Mucosa of descending colon (tissue), 3 donors: ENCODE results near the gene TXN. TPM values are rescaled to one million over a fixed set of nuclear protein-coding genes. Genes with fewer than 3 reads are reported as not detected.
A peak's percentile ranks its signal among the peaks of the same experiment; 100 is the strongest.
"Not testable (repeated sequence)": the region's sequence is repeated elsewhere in the genome, so short reads cannot be mapped to it uniquely, and the experiment has no call there.

ENCODE experiments used
- ATAC-seq: fragments of 200-7000 bp; cut with Tn5 transposase; one replicate; pipeline ENCODE4 v1.9.1; 2020; ENCODE audit warnings: mild to moderate bottlenecking, moderate library complexity
- DNase-seq, 3 donors: peaks; one replicate each; pipeline ENCODE4 v3.0.0-alpha.2; 2020
- H3K36me3 ChIP-seq: fragments of 200-600 bp; one replicate; pipeline ENCODE4 v1.8.0; 2021; ENCODE audit warnings: low read depth, mild to moderate bottlenecking
- H3K4me1 ChIP-seq: fragments of 200-600 bp; one replicate; pipeline ENCODE4 v1.8.0; 2021; ENCODE audit warnings: low read depth, mild to moderate bottlenecking
- H3K4me3 ChIP-seq: fragments of 200-600 bp; one replicate; pipeline ENCODE4 v1.8.0; 2021; ENCODE audit warnings: mild to moderate bottlenecking
- H3K9me3 ChIP-seq: fragments of 200-600 bp; one replicate; pipeline ENCODE4 v1.8.0; 2021; ENCODE audit warnings: mild to moderate bottlenecking
- intact Hi-C, 2 donors: fragments of 100-400 bp; cut with DNase I in 1 of 2; cut with micrococcal nuclease in 1 of 2; formaldehyde crosslinking; loops; one replicate each; pipeline versions ENCODE4 v1.11.0 to v1.11.1; 2022; cut with DNase I, micrococcal nuclease
- total RNA-seq, 3 donors: library from RNA; stranded (reverse); fragmentation: NEBNext Ultra II Directional in 2 of 3; extraction: Animal tissue kit (Norgen Biotek cat#: 25700) in 2 of 3; gene quantifications; one replicate each; pipeline versions ENCODE4 v1.2.1 to v1.2.4, GENCODE V29; 2021 to 2023
- TF ChIP-seq, protein P1 (sequence below): fragments of 200-600 bp; IDR thresholded peaks from one replicate; pipeline ENCODE4 v1.8.0; 2022; ENCODE audit warnings: antibody characterized with exemption, mild to moderate bottlenecking
- donor health status: DM: no; HTN: no; CAD: no; lungs with moderate emphysema.
- donor health status: DM: no; HTN: no; CAD: no.
- donor health status: DM: no; HTN: yes; CAD: no.

Gene TXN
- total RNA-seq, 3 donors from 2014 or later: 228 to 441 (median 422) TPM

DNA sequence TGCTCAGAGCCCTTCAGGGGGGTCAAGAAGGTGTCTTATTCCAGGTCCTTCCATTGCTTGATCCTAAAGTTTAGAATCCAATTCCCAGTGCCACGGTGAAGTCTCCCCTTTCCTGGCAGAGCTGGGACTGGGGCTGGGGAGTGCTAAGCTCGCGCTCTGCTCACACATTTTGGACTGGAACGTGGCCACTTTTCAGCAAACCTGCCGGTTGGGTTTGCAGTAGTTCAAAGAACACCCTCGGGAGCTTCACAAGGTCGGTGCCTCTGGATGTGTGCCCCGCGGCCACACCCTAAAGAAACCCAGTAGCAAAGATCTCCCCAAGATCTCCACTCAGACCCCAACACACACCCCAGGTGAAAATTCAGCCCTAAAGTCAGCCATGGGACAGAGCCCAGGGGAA is 48.3 kb downstream of the TXN start, which contains the start of gene C9orf152:
TSS of gene C9orf152 (minus strand) at position 129 of the 400 bp plus-strand sequence. CDS start 580 bp downstream, outside the sequence.
- H3K4me1 ChIP-seq: peaks cover 20% of the 10 kb centered on the region
- peak; percentile 42 for ATAC-seq
- no peaks in the 10 kb centered on the region for H3K36me3 ChIP-seq
- TF ChIP-seq, protein P1, sequence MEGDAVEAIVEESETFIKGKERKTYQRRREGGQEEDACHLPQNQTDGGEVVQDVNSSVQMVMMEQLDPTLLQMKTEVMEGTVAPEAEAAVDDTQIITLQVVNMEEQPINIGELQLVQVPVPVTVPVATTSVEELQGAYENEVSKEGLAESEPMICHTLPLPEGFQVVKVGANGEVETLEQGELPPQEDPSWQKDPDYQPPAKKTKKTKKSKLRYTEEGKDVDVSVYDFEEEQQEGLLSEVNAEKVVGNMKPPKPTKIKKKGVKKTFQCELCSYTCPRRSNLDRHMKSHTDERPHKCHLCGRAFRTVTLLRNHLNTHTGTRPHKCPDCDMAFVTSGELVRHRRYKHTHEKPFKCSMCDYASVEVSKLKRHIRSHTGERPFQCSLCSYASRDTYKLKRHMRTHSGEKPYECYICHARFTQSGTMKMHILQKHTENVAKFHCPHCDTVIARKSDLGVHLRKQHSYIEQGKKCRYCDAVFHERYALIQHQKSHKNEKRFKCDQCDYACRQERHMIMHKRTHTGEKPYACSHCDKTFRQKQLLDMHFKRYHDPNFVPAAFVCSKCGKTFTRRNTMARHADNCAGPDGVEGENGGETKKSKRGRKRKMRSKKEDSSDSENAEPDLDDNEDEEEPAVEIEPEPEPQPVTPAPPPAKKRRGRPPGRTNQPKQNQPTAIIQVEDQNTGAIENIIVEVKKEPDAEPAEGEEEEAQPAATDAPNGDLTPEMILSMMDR: no peak
- intact Hi-C loops: no loop called here
- DNase-seq: peak; percentile 60 to 76 (median 75)
- H3K9me3 ChIP-seq: no peaks in the 10 kb centered on the region
- H3K4me3 ChIP-seq: peak within 1 kb of the TSS; percentile 28

DNA sequence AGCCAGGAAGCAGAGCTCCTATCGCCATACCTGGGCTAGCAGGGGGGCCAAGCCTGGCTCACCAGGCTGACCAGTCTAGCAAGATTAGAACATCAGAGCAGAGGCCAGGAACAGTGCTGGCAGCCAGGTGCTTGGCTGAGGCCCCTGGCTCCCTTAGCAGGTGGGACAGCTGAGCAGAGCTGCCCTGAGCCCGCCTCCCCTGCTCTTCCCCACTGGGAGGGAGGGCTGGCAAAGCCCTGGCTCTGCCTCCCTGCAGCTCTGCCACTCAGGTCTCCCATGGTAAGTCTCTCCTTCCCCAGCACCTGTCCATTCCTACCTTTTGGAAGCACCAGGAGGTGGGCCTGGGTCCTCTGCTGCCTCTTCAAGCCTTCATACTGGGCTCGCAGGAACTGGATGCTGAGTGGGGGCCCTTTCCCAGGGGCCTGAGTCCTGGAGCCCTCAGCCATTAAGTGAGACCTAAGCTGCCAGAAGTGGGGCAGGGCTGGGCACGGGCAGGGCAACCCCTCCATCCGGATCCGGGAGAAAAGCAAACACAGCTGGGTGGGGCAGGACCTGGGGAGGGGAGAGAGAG is 49.2 kb downstream of the TXN start:
- H3K36me3 ChIP-seq: no peaks in the 10 kb centered on the region
- H3K4me1 ChIP-seq: peaks cover 16% of the 10 kb centered on the region
- H3K9me3 ChIP-seq: no peaks in the 10 kb centered on the region
- peak; percentile 85 to 87 (median 86) for DNase-seq
- peak; percentile 85 for ATAC-seq
- intact Hi-C loops: no loop called here
- peak overlapping the region; percentile 28 for H3K4me3 ChIP-seq
- TF ChIP-seq, protein P1: no peak

DNA sequence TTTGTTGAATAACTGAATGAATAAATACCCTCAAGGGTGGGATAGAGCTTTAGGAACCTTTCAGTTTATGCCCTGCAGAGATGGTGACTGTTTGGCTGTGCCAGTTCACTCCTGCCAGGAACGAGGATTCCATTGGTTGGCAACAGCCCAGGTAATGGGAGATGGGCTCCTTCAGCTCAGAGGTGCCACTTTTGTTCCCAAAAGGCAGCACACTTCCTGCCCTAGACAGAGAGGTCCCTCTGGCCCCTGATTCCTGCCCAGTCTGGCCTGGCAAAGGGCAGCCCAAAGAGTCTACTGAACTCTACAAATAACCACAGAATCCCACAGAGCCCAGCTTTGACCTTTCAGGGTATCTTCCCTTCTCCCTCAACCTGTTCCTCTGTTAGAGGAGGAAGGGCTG is 49.9 kb downstream of the TXN start:
- H3K36me3 ChIP-seq: no peaks in the 10 kb centered on the region
- intact Hi-C loops: no loop called here
- TF ChIP-seq, protein P1: no peak
- H3K4me3 ChIP-seq: no peak overlapping the region
- peaks cover 18% of the 10 kb centered on the region for H3K4me1 ChIP-seq
- ATAC-seq (peak; percentile 9), DNase-seq (peak in 2 of 3 donors; percentile 60 to 72)
- no peaks in the 10 kb centered on the region for H3K9me3 ChIP-seq

DNA sequence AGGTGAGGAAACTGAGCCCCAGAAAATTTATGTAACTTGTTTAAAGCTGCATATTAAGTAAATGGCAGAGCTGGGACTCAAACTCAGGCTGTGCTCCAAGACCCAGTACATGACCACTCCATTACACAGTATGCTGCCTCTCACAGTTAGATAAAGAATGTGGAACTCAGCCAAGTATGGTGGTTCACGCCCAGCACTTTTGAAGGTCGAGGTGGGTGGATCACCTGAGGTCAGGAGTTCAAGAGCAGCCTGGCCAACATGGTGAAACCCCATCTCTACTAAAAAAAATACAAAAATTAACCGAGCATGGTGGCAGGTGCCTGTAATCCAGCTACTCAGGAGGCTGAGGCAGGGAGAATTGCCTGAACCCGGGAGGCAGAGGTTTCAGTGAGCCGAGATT is 50.7 kb downstream of the TXN start:
- intact Hi-C loops, H3K4me3 ChIP-seq, H3K36me3 ChIP-seq, H3K9me3 ChIP-seq: not testable (repeated sequence)
- DNase-seq (peak in 2 of 3 donors; percentile 66 to 72), ATAC-seq (peak; percentile 48)
- peaks cover 18% of the 10 kb centered on the region for H3K4me1 ChIP-seq

DNA sequence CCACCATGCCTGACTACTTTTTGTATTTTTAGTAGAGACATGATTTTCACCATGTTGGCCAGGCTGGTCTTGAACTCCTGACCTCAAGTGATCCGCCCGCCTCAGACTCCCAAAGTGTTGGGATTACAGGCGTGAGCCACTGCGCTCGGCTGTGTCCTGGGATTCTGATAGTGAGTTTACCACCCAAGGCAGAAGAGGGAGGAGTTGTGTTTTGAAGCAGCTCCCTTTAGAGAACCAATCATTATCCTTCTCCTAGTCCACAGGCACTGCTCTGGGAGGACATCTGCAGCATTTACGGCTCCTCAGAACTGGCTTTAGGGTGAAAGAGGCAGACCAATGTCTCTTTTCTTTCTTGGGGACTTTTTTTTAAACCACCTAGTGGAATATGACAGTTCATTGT is 54.1 kb downstream of the TXN start:
- TF ChIP-seq, protein P1: no peak
- H3K36me3 ChIP-seq: no peaks in the 10 kb centered on the region
- H3K4me3 ChIP-seq: no peak overlapping the region
- DNase-seq: no peak
- intact Hi-C loops: no loop called here
- no peak for ATAC-seq
- no peaks in the 10 kb centered on the region for H3K9me3 ChIP-seq
- peaks cover 36% of the 10 kb centered on the region for H3K4me1 ChIP-seq

DNA sequence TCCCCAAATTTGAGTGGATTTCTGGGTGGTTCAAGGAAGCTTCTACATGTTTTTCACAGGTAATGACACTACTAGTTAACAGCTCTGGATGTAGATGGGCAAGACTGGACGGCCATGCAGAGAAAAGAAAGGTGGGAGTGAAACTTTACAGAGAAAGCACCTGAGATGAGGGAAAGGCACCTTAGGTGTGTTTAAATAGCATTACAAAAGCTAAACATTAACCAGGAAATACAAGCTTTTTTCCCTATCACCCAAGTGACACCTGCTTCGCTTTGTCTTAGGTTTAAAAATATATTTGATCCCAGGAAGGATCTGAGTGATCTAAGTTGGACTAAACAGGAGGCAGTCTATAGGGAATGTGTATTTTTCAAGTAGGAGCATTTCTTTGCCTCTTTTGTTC is 56.7 kb downstream of the TXN start:
- peak; percentile 74 for ATAC-seq
- DNase-seq: no peak
- Histone ChIP-seq H3K9me3 (no peaks in the 10 kb centered on the region), H3K36me3 (no peaks in the 10 kb centered on the region), H3K4me1 (peaks cover 35% of the 10 kb centered on the region), H3K4me3 (no peak overlapping the region)
- intact Hi-C loops: no loop called here
- TF ChIP-seq, protein P1: no peak
